GM19351 (cell line): ENCODE measurements around the gene MINAR2.
A peak's percentile ranks its signal among the peaks of the same experiment; 100 is the strongest.

Source experiments
- ATAC-seq: cut with Tn5 transposase; IDR thresholded peaks from one replicate; pipeline ENCODE4 v1.9.1; 2021; ENCODE audit warnings: mild to moderate bottlenecking, moderate library complexity; ENCODE audit not compliant: unreplicated experiment

MINAR2 gene

GRCh38 chr5:129771058-129771838 lies 23.4 kb downstream of the MINAR2 start:
- peak; percentile 75 for ATAC-seq

DNA sequence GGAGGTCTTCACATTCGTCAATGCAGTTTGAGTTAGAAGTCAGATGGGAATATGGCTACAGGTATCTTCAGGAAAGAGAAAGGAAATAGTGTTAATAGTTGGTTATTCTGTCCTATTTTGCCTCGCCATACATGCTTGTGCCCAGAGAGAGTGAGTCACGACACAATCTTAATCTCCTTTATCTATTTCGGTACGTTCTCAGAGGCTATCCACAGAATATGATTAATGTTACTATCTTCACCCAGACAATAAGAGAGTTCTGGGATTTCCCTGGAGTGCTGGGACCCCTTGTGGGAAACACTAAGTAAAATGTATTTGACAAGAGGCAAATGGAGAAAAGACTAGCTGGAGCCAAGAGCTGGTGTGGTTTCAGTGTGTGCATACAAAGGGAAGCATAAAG lies 25.5 kb downstream of the MINAR2 start:
- ATAC-seq, result no peak

DNA sequence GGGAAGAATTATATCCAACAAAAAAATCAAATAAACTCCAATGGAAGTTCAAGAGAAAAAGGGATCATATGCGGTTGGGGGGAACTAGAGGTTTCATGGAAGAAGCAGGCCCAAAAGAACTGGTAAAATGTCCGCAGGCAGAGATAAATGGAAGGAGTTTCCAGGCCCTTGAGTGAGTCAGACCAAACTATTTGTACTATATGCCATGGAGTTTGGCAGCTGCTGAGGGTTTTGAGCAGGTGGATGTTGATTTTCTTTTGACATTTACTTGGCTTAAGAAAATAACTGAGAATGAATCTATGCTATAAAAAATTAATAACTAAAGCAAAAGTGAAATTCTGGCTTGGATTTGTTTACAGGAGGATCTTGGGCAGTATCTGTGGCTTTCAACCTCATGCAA lies 33.7 kb downstream of the MINAR2 start:
- ATAC-seq, result no peak

GRCh38 chr5:129803403-129803802 lies 55.5 kb downstream of the MINAR2 start:
- no peak for ATAC-seq

GRCh38 chr5:129804705-129805104 lies 56.8 kb downstream of the MINAR2 start:
- no peak for ATAC-seq

DNA sequence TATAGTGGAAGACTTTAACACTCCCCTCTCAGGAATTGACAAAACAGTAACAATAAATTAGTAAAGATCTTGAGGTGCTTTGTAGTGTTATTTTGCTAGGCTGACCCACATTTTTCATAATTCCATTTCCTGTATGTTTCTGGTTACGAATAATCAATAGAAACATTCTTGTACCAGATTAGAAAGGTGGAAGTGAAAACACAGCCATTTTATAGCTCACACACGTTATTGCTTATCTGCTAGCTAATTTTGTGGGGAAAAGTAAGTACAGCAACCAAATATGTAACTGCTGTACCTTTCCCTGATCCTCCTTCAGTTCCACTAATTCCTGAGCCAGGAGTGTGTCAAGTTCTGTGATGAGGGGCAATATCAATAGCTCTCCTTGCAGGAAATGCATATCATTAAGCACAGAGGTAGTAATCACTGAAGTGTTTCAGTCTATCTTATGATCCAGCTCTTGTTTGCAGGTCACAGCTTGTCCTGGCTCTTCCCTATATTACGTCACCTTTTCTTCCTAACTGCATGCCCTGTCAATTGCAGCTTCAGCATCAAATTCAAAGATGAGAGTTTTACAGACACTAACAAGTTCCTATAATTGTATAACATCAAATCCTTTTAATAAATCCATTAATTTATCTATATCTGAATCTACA lies 59.4 kb downstream of the MINAR2 start:
- peak; percentile 56 for ATAC-seq
